Subcutaneous adipose tissue (tissue), 4 donors: ENCODE data around the gene LHX4. TPM values are rescaled to one million over a fixed set of nuclear protein-coding genes. Genes with fewer than 3 reads are reported as not detected.

Source experiments
- total RNA-seq, 4 donors: library from RNA; depleted of rRNA; stranded (reverse); fragments of >200 nt; gene quantifications; one replicate each; pipeline ENCODE4 v1.1.0, GENCODE V29; 2016
- TF ChIP-seq, protein P1 (sequence below): fragments of 450-650 bp; IDR thresholded peaks from one replicate; pipeline ENCODE4 v1.5.1; 2016; ENCODE audit warnings: low read depth, mild to moderate bottlenecking, control low read depth, antibody characterized with exemption, moderate library complexity

Gene LHX4
- total RNA-seq, 4 donors from 2014 or later = under 0.01 TPM; not detected in 3

DNA sequence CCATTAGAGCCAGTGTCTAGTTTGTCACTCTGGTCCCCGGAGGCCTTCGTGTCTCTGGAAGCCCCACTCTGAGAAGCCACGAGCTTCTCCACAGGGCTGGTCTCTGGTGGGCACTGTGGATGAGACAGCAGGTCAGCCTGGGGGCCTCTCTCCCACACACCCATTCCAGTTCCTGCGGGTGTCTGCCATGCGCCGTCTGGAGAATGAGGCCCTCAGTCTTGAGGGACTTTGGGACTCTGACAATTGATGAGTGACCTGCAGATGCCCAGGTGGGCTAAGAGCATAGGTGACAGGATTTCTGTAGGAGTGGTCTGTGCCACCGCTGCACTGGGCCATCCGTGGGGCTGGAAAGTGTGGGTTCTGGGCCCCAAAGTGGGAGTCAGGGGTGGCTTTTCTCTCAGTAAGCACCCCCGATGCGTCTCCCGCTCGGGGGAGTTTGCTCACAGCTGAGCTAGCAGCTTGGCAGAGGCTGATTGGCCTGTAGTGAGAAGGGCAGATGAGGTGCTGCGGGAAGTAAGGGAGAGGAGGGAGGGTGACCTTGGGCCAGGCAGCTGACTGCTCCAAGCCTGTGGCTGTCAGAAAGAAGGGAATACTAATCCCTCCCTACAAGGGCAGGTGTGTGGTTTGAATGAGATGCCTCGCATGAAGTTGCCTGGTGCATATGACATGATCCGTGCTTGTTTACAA lies 26.4 kb downstream of the LHX4 start:
- TF ChIP-seq, protein P1, sequence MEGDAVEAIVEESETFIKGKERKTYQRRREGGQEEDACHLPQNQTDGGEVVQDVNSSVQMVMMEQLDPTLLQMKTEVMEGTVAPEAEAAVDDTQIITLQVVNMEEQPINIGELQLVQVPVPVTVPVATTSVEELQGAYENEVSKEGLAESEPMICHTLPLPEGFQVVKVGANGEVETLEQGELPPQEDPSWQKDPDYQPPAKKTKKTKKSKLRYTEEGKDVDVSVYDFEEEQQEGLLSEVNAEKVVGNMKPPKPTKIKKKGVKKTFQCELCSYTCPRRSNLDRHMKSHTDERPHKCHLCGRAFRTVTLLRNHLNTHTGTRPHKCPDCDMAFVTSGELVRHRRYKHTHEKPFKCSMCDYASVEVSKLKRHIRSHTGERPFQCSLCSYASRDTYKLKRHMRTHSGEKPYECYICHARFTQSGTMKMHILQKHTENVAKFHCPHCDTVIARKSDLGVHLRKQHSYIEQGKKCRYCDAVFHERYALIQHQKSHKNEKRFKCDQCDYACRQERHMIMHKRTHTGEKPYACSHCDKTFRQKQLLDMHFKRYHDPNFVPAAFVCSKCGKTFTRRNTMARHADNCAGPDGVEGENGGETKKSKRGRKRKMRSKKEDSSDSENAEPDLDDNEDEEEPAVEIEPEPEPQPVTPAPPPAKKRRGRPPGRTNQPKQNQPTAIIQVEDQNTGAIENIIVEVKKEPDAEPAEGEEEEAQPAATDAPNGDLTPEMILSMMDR = no peak

DNA sequence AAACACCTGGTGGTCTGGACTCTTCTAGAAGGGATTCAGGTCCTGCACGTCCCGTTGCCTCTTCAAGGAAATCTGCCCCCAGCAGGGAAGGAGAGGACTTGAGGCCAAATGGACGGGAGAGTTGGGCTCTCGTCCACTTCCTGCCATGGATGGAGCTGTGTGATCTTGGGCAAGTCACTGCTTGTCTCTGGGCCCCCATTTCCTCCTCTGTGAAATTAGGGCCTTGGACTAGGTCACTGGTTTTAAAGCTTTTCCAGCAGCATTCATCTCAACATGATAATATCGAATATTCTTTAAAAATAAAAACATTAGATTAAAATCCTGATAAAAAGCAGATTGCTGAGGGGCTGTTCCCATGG lies 26.9 kb downstream of the LHX4 start:
- TF ChIP-seq, protein P1 = no peak

DNA sequence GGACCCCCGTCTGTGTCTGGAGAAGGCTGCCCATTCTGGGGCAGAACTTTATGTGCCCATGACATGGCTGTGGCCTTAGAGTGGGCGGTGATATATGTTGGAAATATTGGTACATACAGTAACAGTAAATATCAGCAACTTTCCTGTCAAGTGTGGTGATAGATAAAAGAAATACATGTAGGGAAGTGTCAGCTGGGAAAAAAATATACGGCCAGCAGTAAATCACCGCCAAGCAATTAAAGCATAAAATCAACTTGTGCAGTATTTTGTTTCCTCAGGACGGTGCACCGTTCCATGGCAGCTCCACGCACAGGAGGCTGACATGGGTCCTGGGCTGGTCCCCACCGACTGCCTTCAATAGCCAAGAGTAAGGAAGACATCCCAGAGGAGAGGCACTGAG lies 27.4 kb downstream of the LHX4 start:
- TF ChIP-seq, protein P1 = no peak

DNA sequence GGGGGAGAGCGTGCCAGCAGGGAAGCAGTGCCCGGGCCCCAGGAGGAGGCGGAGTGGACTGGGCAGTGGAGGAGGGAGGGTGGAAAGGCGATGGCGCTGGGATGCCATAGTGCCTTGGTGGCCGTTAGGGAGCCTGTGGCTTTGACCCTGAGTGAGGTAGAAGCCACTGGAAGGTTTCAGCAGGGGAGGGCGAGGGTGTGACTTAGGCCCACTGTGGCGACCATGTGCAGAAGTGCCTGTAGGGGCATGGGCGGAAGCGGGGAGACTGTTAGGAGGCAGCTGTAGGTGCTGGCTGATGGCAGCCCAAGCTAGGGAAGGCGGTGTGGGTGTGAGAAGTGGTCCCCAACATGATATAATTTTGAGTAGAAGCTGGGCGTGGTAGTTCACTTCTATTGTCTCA lies 28.2 kb downstream of the LHX4 start:
- TF ChIP-seq, protein P1 = no peak

DNA sequence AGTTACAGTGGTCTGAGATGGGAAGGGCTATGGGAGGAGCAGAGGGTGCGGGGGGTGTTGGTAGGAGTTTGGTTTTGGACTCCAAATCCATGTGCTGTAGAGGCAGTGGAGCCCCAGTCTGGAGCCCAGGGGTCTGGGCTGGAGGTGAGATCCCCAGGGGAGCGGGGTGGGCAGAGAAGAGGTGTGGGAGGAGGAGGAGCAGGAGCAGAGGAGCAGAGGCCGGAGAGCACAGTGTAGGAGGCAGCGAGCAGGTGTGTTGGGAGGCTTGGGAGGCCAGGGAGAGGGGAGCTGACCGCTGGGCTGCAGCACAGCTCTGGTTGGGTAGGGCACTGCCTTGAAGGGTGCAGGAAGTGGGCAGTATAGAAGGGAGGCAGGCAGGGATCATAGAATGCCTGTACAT lies 28.9 kb downstream of the LHX4 start:
- TF ChIP-seq, protein P1 = no peak

DNA sequence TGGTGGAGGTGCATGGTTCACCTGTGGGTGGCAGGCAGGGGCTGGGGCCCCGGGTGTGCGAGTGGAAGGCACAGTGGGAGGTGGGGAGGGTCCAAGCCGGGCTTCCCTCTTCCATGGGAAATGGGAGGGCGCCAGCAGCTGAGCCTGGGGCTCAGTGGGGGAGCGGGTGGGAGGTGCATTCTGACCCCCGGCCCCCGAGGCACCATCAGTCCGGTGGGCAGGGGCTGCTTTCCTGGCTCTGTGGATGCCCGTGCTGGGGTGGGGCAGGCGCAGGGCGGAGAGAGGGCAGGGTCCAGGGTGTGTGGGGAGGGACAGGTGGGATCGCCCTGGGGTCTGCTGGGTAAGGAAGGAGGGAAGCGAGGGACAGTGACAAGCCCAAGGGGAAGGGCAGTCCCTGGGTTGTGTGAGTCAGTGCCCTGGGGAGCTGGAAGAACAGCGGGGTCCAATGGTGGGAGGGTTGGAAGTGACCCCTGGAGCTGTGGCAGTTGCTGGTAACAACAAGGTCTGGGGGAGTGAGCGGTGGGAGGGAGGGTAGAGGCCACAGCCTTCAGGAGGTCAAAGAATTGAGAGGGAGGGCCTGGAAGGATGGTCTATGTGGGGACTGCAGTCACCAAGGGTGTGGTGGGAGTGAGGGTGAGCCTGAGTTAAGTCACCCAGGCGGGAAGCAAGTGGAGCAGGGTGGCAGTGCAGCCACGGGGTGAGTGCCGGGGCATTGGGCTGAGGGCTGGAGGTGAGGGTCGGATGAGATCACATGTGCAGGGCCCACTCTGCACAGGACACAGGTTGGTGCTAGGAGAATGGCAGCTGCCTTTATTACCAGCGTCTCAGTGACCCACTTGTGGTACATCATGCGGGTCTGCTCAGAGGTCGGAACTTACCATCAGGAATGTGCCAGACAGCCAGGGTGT lies 29.6 kb downstream of the LHX4 start:
- TF ChIP-seq, protein P1 = no peak

DNA sequence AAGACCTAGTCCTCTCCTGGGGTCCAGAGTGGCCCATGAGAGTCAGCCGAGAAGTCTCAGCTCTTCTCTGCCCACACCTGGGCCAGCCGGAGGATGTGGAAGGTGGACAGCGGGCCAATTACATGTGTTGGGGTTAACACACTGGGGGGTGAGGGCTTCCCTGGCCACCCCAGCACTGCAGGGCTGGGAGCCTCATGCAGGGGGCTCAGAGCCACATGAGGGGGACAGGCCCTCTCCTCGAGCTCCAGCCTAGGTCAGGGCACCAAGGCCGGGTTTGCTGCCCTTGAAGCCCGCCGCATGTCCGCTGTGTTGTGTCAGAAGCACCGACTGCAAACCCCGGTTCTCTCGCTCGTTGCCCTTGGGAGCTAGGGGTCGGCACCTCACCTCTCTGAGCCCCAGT lies 30.5 kb downstream of the LHX4 start:
- TF ChIP-seq, protein P1 = no peak
